KG1 (cell line): ENCODE data around the gene LRP1.
A peak's percentile ranks its signal among the peaks of the same experiment; 100 is the strongest.

Experiments
- DNase-seq: peaks from one replicate; lab custom pipeline; 2025; lab: John Stamatoyannopoulos, UW

The LRP1 gene

GRCh38 chr12:57127726-57128518, at the start of gene LRP1:
LRP1 (plus strand) TSS chr12:57128483; CDS start chr12:57128965, 482 bp downstream.
- DNase-seq = no peak

- peak; percentile 84 for DNase-seq
Observed at GRCh38 chr12:57078519-57079404, 49.5 kb upstream of the LRP1 start, which contains the start of gene NEMP1. NEMP1 (minus strand) TSS chr12:57078791; CDS start chr12:57078745, 46 bp downstream.

GRCh38 chr12:57079821-57080220, 48.5 kb upstream of the LRP1 start:
- no peak for DNase-seq

- no peak for DNase-seq
Observed at GRCh38 chr12:57080855-57081254, 47.4 kb upstream of the LRP1 start.

GRCh38 chr12:57085999-57086492, 42.2 kb upstream of the LRP1 start:
- no peak for DNase-seq

GRCh38 chr12:57086493-57087009, 41.7 kb upstream of the LRP1 start:
- DNase-seq = peak; percentile 24

GRCh38 chr12:57087010-57087690, 41.1 kb upstream of the LRP1 start:
- DNase-seq = peak; percentile 27

GRCh38 chr12:57087691-57088353, 40.5 kb upstream of the LRP1 start:
- DNase-seq = no peak

- peak; percentile 78 for DNase-seq
Observed at GRCh38 chr12:57088354-57089270, 39.7 kb upstream of the LRP1 start, which contains the start of gene NAB2. NAB2 (plus strand) TSS chr12:57089114; CDS start chr12:57089272, 158 bp downstream.

GRCh38 chr12:57089271-57090245, 38.7 kb upstream of the LRP1 start:
- DNase-seq = no peak

- no peak for DNase-seq
Observed at GRCh38 chr12:57090490-57090889, 37.8 kb upstream of the LRP1 start.

- no peak for DNase-seq
Observed at GRCh38 chr12:57090924-57091637, 37.2 kb upstream of the LRP1 start.

- DNase-seq = no peak
Observed at GRCh38 chr12:57091638-57092528, 36.4 kb upstream of the LRP1 start.

GRCh38 chr12:57092529-57092862, 35.8 kb upstream of the LRP1 start:
- no peak for DNase-seq

GRCh38 chr12:57092876-57093414, 35.3 kb upstream of the LRP1 start:
- no peak for DNase-seq

GRCh38 chr12:57093415-57094207, 34.7 kb upstream of the LRP1 start:
- DNase-seq = no peak
